A673 (cell line): ENCODE results near the gene ZNF77.

Experiments
- EZH2 ChIP-seq: fragments of 200-600 bp; sonication (generic); IDR thresholded peaks from 2 replicates; pipeline ENCODE4 v1.6.1; 2017; ENCODE audit warnings: borderline replicate concordance, low read depth, mild to moderate bottlenecking, mixed read lengths, antibody characterized with exemption, low read length; ENCODE audit not compliant: poor library complexity, severe bottlenecking
- TF ChIP-seq, protein P1 (sequence below): fragments of 300-800, 200-600 bp; sonication (generic); conservative IDR thresholded peaks from 2 replicates; pipeline ENCODE4 v1.5.1; 2017; ENCODE audit warnings: low read depth, mild to moderate bottlenecking, antibody characterized with exemption, low read length, moderate library complexity, mixed read lengths

DNA sequence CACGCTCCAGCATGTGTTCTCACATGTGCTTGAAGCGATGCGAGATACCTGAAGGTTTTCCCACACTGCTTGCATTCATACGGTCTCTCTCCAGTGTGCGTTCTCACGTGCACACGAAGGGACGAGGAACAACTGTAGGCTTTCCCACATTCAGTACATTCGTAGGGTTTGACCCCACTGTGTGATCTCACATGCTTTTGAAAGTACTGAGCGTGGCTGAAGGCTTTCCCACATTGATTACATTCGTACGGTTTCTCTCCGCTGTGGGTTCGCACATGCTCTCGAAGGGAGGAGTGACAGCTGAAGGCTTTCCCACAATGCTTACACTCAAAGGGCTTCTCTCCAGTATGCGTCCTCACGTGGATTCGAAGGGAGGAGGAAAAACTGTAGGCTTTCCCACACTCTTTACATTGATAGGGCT is 11.3 kb downstream of the ZNF77 start:
- TF ChIP-seq, protein P1, sequence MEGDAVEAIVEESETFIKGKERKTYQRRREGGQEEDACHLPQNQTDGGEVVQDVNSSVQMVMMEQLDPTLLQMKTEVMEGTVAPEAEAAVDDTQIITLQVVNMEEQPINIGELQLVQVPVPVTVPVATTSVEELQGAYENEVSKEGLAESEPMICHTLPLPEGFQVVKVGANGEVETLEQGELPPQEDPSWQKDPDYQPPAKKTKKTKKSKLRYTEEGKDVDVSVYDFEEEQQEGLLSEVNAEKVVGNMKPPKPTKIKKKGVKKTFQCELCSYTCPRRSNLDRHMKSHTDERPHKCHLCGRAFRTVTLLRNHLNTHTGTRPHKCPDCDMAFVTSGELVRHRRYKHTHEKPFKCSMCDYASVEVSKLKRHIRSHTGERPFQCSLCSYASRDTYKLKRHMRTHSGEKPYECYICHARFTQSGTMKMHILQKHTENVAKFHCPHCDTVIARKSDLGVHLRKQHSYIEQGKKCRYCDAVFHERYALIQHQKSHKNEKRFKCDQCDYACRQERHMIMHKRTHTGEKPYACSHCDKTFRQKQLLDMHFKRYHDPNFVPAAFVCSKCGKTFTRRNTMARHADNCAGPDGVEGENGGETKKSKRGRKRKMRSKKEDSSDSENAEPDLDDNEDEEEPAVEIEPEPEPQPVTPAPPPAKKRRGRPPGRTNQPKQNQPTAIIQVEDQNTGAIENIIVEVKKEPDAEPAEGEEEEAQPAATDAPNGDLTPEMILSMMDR: no peak
- no peak for TF ChIP-seq EZH2
